BE2C (cell line): Measurements from ENCODE around the gene TNP2.

Experiments used
- DNase-seq: peaks from one replicate; pipeline ENCODE4 v3.0.0-alpha.2; 2020
- H3K27me3 ChIP-seq: fragments of 250-450 bp; sonication (Bioruptor Pico); 2 replicates; pipeline ENCODE4 v1.5.1; 2020; ENCODE audit warnings: mild to moderate bottlenecking
- H3K36me3 ChIP-seq: fragments of 250-450 bp; sonication (Bioruptor Pico); 2 replicates; pipeline ENCODE4 v1.5.1; 2020; ENCODE audit warnings: mild to moderate bottlenecking
- H3K4me1 ChIP-seq: fragments of 250-450 bp; sonication (Bioruptor Pico); 2 replicates; pipeline ENCODE4 v1.5.1; 2020
- H3K4me3 ChIP-seq: 2 replicates; pipeline ENCODE4 v1.5.1; 2011; ENCODE audit warnings: low read depth, low read length
- H3K9me3 ChIP-seq: fragments of 250-450 bp; sonication (Bioruptor Pico); 2 replicates; pipeline ENCODE4 v1.5.1; 2020
- CTCF ChIP-seq: IDR thresholded peaks from 2 replicates; pipeline ENCODE4 v1.5.1; 2012; ENCODE audit warnings: mild to moderate bottlenecking, low read depth, low read length

Gene TNP2

GRCh38 chr16:11232852-11233726 is 36.0 kb downstream of the TNP2 start:
- DNase-seq = no peak
- H3K9me3 ChIP-seq = no peaks in the 10 kb centered on the region; the same call in 1 of the 2 replicates
- no peak for TF ChIP-seq CTCF

GRCh38 chr16:11232302-11232851 is 36.7 kb downstream of the TNP2 start:
- no peak for TF ChIP-seq CTCF
- DNase-seq = no peak
- Histone ChIP-seq H3K4me1 (no peaks in the 10 kb centered on the region), H3K27me3 (no peaks in the 10 kb centered on the region), H3K36me3 (no peaks in the 10 kb centered on the region), H3K4me3 (no peak overlapping the region), H3K9me3 (no peaks in the 10 kb centered on the region; the same call in 1 of the 2 replicates)

More at GRCh38 chr16:11232852-11233726, 36.0 kb downstream of the TNP2 start:
- Histone ChIP-seq H3K27me3 (no peaks in the 10 kb centered on the region), H3K36me3 (no peaks in the 10 kb centered on the region), H3K4me1 (no peaks in the 10 kb centered on the region), H3K4me3 (no peak overlapping the region)

GRCh38 chr16:11231367-11231970 is 37.7 kb downstream of the TNP2 start:
- Histone ChIP-seq H3K4me3 (no peak overlapping the region), H3K36me3 (no peaks in the 10 kb centered on the region), H3K4me1 (no peaks in the 10 kb centered on the region), H3K9me3 (no peaks in the 10 kb centered on the region; the same call in 1 of the 2 replicates), H3K27me3 (no peaks in the 10 kb centered on the region)
- no peak for TF ChIP-seq CTCF
- no peak for DNase-seq

GRCh38 chr16:11229906-11230305 is 39.2 kb downstream of the TNP2 start:
- DNase-seq = no peak
- no peak for TF ChIP-seq CTCF
- Histone ChIP-seq H3K4me1 (no peaks in the 10 kb centered on the region), H3K4me3 (no peak overlapping the region), H3K36me3 (no peaks in the 10 kb centered on the region), H3K9me3 (no peaks in the 10 kb centered on the region; the same call in 1 of the 2 replicates), H3K27me3 (no peaks in the 10 kb centered on the region)

GRCh38 chr16:11229432-11229831 is 39.7 kb downstream of the TNP2 start:
- Histone ChIP-seq H3K4me3 (no peak overlapping the region), H3K9me3 (no peaks in the 10 kb centered on the region; the same call in 1 of the 2 replicates), H3K27me3 (no peaks in the 10 kb centered on the region), H3K4me1 (no peaks in the 10 kb centered on the region), H3K36me3 (no peaks in the 10 kb centered on the region)
- TF ChIP-seq CTCF = no peak
- no peak for DNase-seq
